Smooth muscle cell of the pulmonary artery (primary cell): ENCODE measurements around the gene DUSP14. TPM values are rescaled to one million over a fixed set of nuclear protein-coding genes. Genes with fewer than 3 reads are reported as not detected.

ENCODE experiments used
- total RNA-seq: library from RNA; depleted of rRNA; stranded (reverse); fragments of >200 nt; gene quantifications from 2 replicates; pipeline ENCODE4 v1.2.3, GENCODE V29; 2014

Gene DUSP14, protein sequence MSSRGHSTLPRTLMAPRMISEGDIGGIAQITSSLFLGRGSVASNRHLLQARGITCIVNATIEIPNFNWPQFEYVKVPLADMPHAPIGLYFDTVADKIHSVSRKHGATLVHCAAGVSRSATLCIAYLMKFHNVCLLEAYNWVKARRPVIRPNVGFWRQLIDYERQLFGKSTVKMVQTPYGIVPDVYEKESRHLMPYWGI
- total RNA-seq, result 38.3 and 49.6 TPM in 2 replicates

GRCh38 chr17:37489197-37490001, at the start of gene DUSP14:
Gene DUSP14, plus strand, starts transcription at chr17:37489891. Its CDS starts 22,382 bp downstream, at chr17:37512273.

Other genes starting within 250 kb of the DUSP14 start
- not detected in 2 replicates for gene C17orf78, start 113.9 kb upstream of the DUSP14 start, total RNA-seq
- 71.8 and 109 TPM in 2 replicates for gene ACACA, start 83.1 kb upstream of the DUSP14 start, total RNA-seq
- 16.8 and 17.8 TPM in 2 replicates for gene TADA2A, start 83.0 kb upstream of the DUSP14 start, total RNA-seq
- gene SYNRG, start 119.5 kb downstream of the DUSP14 start, total RNA-seq, result 19.6 and 22.6 TPM in 2 replicates
- gene DDX52, start 153.6 kb downstream of the DUSP14 start, total RNA-seq, result 15.5 and 16.6 TPM in 2 replicates